GM19240 (cell line): ENCODE results near the gene TPSAB1.
"Not testable (repeated sequence)": the region's sequence is repeated elsewhere in the genome, so short reads cannot be mapped to it uniquely, and the experiment has no call there.

ENCODE experiments used
- DNase-seq: peaks from one replicate; pipeline ENCODE4 v3.0.0; 2011; ENCODE audit warnings: low spot score; ENCODE audit not compliant: insufficient read length

TPSAB1 gene

DNA sequence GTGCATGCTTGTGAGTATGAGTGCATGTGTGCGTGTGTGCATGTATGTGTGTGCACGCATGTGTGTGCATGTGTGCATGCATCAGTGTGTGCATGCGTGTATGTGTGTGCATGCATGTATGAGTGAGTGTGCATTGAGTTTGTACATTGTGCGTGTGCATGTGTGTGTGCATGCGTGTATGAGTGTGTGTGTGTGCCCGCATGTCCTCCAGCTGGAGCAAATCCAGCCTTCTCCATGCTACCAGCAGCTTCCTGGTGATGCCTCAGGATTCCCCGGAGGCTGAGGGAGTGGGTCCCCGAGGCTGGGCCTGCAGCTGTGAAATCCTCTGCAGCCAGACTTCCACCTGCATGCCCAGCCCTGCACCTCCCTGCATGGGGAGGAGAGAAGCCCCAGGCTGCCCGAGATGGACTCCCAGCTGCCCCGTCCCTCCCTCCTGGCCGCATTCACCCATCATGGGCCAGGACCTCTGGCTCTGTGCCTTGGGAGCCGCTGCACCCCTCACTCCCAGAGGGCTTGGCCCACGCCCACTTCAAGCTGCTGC lies 24.7 kb downstream of the TPSAB1 start:
- DNase-seq = no peak

DNA sequence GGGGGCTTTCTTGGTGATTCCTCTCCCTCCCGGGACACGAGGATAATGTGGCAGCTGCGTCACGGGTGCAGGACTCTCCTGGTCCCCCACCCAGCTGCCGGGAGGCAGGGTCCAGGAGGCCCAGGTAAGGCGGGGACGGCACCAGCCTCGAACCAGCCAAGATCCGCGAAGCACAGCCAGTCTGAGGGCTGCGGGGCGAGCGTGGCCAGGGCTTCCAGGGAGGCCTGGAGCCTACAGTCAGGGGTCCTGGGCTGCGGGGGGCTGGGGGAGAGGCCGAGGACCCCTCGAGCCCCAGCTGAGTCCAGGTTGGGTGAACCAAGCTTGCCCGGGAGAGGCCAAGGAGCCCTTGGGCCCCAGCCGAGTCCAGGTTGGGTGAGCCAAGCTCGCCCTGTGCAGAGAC lies 25.3 kb downstream of the TPSAB1 start:
- no peak for DNase-seq

DNA sequence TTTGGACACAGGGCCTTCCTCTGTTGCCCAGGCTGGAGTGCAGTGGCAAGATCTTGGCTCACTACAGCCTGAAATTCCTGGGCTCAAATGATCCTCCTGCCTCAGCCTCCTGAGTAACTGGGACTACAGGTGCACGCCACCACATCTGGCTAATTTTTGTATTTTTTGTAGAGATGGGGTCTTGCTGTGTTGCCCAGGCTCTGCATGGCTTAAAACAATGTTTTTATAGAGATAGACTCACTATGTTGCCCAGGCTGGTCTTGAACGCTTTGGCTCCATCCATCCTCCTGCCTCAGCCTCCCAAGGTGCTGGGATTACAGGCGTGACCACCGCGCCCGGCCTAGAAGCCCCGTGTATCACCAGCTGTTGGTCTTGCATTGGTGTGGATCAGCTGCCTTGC lies 28.9 kb downstream of the TPSAB1 start:
- not testable (repeated sequence) for DNase-seq

DNA sequence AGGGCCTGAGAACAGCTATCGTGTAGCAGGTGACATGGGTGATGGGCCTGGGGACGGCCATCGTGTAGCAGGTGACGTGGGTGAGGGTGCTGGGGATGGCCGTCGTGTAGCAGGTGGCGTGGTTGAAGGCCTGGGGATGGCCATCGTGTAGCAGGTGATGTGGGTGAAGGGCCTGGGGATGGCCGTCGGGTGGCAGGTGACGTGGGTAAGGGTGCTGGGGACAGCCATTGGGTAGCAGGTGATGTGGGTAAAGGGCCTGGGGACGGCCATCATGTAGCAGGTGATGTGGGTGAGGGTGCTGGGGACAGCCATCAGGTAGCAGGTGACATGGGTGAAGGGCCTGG lies 30.8 kb downstream of the TPSAB1 start:
- DNase-seq = no peak

DNA sequence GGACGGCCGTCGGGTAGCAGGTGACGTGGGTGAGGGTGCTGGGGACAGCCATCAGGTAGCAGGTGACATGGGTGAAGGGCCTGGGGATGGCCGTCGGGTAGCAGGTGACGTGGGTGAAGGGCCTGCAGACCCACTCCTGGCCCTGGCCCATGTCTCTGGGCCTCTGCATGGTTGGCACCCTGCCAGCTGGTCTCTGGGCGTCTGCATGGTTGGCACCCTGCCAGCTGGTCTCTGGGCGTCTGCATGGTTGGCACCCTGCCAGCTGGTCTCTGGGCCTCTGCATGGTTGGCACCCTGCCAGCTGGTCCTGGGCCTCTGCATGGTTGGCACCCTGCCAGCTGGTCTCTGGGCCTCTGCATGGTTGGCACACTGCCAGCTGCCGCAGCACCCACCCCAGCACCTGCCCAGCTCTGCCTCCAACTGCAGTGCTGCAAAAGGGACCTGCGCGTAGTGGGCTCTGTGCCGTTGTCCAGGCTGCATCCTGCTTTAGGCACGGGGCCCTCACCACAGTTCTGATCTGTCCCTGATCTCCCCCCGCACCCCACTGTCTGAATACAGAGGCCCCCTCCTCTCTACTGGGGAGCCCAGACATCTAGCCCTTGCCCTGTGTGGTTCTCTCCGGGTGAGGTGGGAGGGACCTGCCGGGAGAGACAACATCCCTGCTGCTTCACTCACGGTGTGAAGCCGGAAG lies 31.4 kb downstream of the TPSAB1 start:
- not testable (repeated sequence) for DNase-seq

DNA sequence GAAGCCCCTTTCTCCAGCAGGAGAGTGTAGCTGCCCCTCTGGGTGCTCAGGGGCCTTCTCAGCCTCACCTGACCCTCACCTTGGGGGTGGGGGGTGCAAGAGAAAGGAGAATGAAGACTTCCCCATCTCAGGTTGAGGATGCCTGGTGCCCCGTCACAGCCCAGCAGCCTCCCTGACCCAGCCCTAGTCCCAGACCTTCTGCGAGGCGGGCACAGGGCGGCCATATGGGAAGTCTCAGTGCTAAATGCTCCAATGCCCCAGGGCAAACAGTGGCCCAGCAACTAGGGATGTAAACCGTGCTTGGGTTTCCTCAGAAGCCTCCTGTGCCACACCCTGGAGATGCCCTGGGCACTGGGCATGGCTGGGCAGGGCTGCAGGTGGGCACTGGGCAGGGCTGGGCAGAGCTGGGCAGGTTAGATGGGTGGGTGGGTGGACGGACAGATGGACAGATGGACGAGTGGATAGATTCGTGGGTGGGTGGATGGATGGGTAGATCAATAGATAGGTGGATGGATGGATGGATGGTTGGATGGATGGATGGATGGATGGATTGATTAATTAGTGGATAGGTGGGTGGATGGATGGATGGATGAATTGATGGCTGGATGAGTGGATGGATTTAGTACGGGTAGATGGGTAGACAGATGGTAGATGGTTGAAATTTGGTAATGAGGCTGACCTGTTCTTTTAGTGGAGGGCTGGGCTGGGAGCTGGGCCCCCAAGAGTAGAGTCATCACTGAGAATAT lies 32.1 kb downstream of the TPSAB1 start:
- DNase-seq = no peak

DNA sequence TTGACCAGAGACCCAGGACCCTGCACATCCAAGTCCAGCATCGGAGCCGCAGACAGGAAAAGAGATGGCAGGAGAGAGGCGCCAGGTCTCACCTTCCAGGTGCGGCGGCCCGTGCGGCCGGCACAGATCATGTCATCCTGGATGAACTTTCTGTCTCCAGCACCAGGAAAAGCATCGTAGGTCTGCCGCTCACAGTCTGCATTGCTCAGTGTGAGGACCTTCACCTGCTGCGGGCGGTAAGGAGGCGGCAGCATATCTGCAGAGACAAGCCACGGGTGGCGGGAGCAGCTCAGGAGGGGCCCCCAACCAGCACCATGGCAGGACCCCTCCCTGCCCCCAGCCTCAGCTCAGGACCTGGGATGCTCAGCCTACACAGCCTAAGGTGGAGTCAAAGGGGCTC lies 33.3 kb downstream of the TPSAB1 start:
- no peak for DNase-seq

DNA sequence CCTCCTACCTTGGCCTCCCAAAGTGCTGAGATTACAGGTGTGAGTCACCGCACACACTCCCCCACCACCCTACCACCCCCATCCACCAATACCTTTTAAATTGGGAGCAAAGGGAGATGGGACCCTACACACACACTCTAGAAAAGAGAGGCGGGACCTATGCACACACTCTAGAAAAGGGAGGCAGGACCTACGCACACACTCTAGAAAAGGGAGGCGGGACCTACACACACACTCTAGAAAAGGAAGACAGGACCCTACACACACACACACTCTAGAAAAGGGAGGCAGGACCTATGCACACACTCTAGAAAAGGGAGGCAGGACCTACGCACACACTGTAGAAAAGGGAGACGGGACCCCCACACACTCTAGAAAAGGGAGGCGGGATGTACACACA lies 34.3 kb downstream of the TPSAB1 start:
- no peak for DNase-seq

DNA sequence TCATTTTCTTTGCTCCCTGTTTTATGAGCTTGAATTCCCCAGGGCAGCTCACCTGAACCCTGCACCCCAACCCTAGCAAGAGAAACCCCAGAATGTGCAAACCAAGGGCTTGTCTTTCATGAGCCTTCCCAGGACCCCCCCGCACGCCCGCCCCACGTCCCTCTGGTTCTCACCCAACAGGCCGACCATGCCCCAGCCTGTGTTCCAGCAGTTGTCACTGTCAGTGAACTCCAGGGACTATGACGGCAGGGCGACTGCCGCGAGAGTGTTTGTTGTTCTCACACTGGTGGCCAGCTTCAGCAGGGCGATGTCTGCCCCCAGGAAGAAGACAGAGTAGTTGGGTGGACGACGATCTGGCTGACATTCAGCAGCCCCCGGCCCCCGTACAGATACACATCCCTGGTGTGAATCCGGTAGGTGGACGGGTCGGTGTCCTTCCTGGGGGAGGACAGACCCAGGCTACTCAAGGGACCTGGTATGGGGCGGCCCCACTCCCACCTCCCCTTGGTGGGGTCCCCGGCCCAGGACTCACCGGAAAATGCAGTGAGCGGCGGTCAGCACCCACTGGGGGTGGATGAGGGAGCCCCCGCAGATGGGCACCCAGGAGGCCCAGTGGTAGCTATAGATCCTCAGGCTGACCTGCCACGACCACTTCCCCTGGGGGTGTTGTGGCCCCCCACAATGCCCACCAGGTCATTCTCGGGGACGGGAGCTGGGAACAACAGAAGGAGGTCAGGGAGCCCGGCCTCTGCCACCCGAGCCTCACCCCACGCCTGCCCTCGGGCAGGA lies 35.5 kb downstream of the TPSAB1 start:
- no peak for DNase-seq

DNA sequence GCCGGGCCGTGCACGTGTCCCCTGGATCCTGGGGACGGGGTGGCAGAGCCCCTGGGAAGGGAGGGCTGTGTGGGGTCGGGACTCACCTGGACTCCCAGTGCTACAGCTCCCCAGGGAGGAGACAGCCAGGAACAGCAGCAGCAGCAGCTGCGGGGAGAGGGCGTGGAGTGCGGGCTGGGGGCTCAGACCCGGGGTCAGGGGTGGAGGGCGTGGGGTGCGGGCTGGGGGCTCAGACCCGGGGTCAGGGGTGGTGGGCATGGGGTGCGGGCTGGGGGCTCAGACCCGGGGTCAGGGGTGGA lies 36.0 kb downstream of the TPSAB1 start:
- no peak for DNase-seq

DNA sequence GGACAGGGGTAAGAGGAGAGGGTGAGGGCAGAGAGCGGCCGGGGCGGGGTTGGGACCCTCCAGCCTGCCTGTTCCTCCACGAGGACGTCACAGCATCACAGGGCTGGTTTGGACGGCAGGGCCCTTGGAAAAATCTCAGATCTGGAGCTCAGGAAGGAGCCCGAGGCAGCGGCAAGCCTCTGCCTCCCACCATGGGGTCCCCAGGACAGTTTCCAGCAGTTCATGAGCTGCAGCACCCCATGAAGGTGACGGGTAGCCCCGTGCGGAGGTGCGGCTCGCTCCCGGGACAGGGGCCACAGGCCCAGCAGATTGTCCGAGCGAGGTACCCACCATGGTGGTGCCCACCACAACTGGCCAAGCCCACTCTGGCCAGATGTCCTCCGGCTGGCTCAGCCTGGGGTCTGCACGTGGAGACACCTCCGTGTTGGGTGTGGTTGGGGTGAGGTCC lies 36.7 kb downstream of the TPSAB1 start:
- no peak for DNase-seq

DNA sequence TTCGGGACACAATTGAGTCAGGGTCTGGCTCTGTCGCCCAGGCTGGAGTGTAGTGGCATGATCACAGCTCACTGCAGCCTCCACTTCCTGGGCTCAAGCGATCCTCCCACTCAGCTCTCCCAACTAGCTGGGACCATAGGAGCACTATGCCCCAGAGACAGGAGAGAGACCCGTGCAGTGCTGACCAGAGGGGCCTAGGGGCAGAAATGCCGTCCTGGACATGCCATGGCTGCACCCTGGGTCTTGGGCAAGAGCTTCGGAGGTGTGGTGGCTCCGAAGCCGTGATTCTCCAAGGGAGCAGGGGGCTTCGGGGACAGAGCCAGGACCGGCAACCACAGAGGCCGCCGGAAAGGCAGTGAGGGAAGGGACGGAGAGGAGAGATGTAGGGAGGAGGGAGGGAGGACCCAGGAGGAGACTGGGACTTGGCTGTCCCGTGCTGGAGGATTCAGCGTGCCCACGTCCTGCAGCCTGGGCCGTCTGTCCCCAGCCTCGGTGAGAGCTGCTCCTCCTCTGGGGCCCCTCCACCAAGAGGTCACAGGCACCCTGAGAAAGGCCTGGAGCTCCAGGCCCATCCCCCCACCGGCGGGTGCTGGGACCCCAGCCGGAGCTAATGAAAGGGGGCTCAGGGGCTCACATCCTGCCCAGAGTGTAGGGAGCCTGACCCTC lies 37.2 kb downstream of the TPSAB1 start:
- no peak for DNase-seq

DNA sequence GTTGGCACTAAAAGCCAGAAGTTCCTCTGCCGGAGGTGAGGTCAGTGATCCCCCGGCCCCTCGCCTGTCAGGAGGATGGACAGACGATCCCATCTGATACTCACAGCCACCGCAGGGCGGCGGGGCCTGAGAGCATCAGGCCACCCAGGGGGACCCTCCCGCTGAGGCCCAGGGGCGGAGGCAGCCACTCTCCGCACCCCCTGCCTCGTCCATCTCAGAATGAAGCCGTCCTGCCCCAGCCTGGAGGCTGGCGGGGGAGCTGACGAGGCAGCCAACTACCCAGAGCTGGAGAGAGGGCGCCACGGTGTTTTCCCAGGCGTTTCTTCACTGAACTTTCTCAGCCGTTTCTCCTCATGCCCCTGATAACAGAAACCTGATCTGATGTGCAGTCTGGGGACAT lies 38.0 kb downstream of the TPSAB1 start:
- no peak for DNase-seq

DNA sequence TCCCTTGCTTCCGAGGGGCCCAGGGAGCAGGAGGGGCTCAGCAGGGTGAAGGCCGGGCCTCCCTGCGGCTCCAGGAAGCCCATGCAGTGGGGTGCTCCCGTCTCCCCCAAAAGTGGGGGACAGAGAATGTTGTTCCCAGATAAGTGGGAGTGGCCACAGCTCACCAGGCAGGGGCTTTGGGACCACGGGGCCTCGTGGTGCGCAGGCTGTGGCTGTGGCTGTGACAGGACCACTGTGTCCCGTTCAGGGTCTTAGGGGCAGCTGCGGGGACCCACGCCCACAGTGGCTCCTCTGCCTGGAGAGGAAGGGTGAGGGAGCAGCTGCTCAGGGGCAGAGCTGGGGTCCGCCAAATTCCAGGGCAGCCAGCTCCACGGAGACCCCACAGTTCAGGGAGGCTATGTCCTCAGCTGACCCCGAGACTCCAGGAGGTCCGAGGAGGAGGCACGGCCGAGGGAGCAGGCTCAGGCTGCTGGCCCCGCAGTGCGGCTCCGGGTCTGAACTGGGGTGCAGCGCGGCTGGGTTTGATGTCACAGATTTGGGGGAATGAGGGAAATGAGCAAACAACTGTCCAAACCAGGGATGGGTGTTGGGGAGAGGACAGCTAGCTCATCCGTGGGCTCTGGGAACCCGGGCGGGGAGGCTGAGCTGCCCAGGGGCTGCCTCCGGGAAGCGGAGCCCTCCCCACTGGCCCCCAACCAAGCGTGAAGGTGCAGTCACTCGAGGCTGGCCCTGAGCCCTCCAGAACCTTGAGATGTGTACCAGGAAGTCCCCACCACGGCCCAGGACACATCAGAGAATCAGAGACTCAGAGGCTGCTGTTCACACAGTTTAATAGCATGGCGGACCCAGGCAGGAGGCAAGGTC lies 38.8 kb downstream of the TPSAB1 start:
- DNase-seq = no peak

DNA sequence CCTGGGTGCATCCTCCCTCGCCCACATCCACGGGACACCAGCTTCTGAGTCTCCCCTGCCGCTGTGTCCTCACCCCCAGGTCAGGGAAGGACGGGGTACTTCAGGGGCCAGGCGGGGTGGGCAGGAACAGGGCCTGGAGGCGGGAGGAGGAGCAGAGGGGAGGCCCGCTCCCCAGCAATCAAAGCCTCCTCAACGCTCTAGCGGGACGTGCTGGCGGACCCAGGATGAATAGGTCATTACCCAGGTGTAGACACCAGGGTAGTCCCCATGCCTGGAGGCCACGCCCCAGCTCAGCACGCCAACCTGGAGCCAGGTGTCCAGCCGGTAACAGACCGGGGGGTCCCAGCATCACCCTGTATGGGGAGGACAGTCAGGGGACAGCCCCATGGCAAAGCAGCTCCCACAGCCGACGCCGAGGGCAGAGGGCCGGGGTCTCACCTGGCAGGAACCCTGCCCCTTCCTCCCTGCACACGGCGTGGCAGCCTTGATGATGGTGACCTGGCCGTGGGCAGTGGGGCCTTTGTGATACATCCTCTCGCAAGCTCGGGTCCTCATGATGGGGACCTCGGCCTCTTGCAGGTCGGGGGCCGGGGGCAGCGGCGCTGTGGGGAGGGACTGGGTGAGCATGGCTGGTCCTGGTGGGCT lies 39.6 kb downstream of the TPSAB1 start:
- no peak for DNase-seq

DNA sequence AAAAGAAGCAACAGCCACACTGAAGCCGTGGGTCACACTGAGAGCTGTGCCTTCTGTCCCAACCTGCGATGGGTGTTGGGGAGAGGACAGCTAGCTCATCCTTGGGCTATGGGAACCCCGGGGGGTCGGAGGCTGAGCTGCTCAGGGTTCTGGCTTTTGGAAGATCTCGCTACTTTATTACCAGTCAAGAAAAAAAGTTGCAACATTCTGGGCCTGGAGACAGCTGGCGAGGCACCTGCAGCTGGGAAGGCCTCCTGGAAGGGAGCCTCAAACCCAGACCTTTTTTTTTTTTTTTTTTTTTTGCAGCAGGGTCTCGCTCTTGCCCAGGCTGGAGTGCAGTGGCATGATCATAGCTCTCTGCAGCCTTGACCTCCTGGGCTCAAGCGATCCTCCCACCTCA lies 40.3 kb downstream of the TPSAB1 start:
- no peak for DNase-seq

DNA sequence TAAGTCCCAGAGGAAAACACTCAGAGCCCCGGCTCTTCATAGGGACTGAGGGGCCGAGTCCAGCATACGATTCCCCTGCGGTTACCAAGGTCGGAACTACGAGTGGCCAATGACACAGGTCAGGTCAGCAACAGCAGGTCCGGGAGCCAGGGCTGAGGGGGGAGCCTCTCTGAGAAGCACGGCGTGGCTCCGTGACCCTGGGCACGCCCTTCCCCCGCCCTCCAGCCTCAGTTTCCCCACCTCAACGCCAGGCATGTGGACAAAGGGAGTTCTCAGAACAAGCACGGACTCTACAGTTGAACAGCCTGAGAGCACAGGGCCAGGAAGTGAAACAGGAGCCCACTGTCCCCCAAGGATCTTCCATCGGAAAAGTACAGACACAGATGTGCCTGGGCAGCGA lies 41.0 kb downstream of the TPSAB1 start:
- DNase-seq = no peak

DNA sequence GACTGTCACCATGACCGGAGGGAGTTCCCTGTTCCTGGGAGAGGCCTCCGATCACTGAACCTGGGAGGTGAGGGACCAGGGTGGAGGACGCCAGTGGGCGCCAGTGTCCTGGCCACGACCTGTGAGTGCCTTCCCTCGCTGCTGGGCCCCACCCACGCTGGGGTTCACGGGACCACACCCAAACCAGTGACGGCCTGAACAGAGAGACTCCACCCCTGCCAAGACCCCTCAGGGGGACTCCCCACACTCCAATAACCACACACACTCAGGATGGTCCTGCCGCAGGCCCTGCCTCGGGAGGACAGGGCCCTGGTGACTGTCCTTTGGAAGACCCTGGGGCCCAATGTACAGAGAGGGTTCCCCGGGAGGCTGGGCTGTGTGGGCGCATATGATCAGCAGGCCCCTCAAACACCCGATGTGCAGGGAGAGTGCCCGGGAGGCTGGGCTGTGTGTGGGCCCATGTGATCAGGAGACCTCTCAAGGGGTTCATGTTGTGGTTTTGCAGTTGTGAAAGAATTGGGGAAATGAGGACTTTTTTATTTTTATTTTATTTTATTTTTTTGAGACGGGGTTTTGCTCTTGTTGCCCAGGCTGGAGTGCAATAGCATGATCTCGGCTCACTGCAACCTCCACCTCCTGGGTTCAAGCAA lies 41.9 kb downstream of the TPSAB1 start:
- DNase-seq = no peak

DNA sequence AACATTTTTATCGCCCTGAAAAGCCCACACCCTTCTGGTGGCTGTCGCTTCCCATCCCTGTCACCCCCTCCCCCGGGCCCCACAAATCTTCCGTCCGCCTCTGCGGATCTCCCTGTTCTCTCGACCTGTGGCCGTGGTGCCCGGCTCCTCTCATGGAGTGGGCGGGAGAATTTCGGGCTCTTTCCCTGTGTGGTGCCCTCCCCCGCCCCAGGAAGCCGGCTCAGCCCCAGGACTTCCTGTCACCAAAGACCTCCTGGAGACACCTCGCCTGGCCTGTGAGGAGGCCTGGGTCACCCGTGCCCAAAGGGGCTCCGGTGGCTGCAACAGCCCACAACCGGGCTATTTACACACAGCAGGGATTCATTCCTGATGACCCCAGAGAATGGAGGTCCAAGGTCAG lies 42.8 kb downstream of the TPSAB1 start:
- DNase-seq = no peak
